ENCODE measurements around the gene GSTT4.
"Not testable (repeated sequence)": the region's sequence is repeated elsewhere in the genome, so short reads cannot be mapped to it uniquely, and the experiment has no call there.

GRCh38 chr22:23999779-24000178 lies 5.5 kb downstream of the GSTT4 start:
- TF ChIP-seq CTCF, POLR2A (IDR thresholded peaks at IDR 0.05): not testable (repeated sequence)

Measured in body of pancreas (tissue), 4 donors.